Suppressor macrophage treated with lipopolysaccharide for 4 hours (primary cell): ENCODE measurements around the gene NIPSNAP2.
"Not testable (repeated sequence)": the region's sequence is repeated elsewhere in the genome, so short reads cannot be mapped to it uniquely, and the experiment has no call there.

ENCODE experiments used
- DNase-seq: peaks from one replicate; pipeline ENCODE4 v3.0.0-alpha.2; 2020

The NIPSNAP2 gene

GRCh38 chr7:55964261-55965099, at the start of gene NIPSNAP2:
Gene NIPSNAP2, plus strand, starts transcription at chr7:55964585. Its CDS starts 25 bp downstream, at chr7:55964610.
- DNase-seq, result peak; percentile 96

GRCh38 chr7:55917771-55918170, 46.6 kb upstream of the NIPSNAP2 start:
- DNase-seq, result no peak

GRCh38 chr7:55928006-55928767, 36.2 kb upstream of the NIPSNAP2 start:
- no peak for DNase-seq

GRCh38 chr7:55931421-55932151, 32.8 kb upstream of the NIPSNAP2 start:
- no peak for DNase-seq

GRCh38 chr7:55939514-55940123, 24.8 kb upstream of the NIPSNAP2 start:
- DNase-seq, result no peak

- DNase-seq, result peak; percentile 5
Measured at GRCh38 chr7:55946545-55946944, 17.8 kb upstream of the NIPSNAP2 start.

- DNase-seq, result peak; percentile 88
Measured at GRCh38 chr7:55951637-55952351, 12.6 kb upstream of the NIPSNAP2 start, which contains the start of gene MRPS17. Gene MRPS17, plus strand, starts transcription at chr7:55951877. Its CDS starts 1,319 bp downstream, at chr7:55953196.

- not testable (repeated sequence) for DNase-seq
Measured at GRCh38 chr7:55952352-55952671, 12.1 kb upstream of the NIPSNAP2 start.

- DNase-seq, result no peak
Measured at GRCh38 chr7:55953707-55954475, 10.5 kb upstream of the NIPSNAP2 start.

GRCh38 chr7:55957190-55957589, 7.2 kb upstream of the NIPSNAP2 start:
- no peak for DNase-seq

- no peak for DNase-seq
Measured at GRCh38 chr7:55962014-55962413, 2.4 kb upstream of the NIPSNAP2 start.

- DNase-seq, result no peak
Measured at GRCh38 chr7:55963584-55964168, 709 bp upstream of the NIPSNAP2 start.

GRCh38 chr7:55965100-55965470, 700 bp downstream of the NIPSNAP2 start:
- DNase-seq, result no peak

GRCh38 chr7:55965805-55966421, 1.5 kb downstream of the NIPSNAP2 start:
- no peak for DNase-seq

GRCh38 chr7:55966851-55967250, 2.5 kb downstream of the NIPSNAP2 start:
- no peak for DNase-seq

GRCh38 chr7:55969391-55969790, 5.0 kb downstream of the NIPSNAP2 start:
- DNase-seq, result no peak

- no peak for DNase-seq
Measured at GRCh38 chr7:55970561-55970960, 6.2 kb downstream of the NIPSNAP2 start.

- no peak for DNase-seq
Measured at GRCh38 chr7:55970978-55971377, 6.6 kb downstream of the NIPSNAP2 start.

- DNase-seq, result no peak
Measured at GRCh38 chr7:55973747-55974250, 9.4 kb downstream of the NIPSNAP2 start.

- DNase-seq, result no peak
Measured at GRCh38 chr7:55975988-55976633, 11.7 kb downstream of the NIPSNAP2 start.
